HG02870 (cell line): ENCODE results near the gene HES1.
"Not testable (repeated sequence)": the region's sequence is repeated elsewhere in the genome, so short reads cannot be mapped to it uniquely, and the experiment has no call there.

ENCODE experiments used
- ATAC-seq: cut with Tn5 transposase; IDR thresholded peaks from one replicate; pipeline ENCODE4 v1.9.1; 2021; ENCODE audit warnings: mild to moderate bottlenecking, moderate library complexity; ENCODE audit not compliant: unreplicated experiment

HES1 gene

GRCh38 chr3:194139814-194140391 lies 4.0 kb downstream of the HES1 start:
- no peak for ATAC-seq

GRCh38 chr3:194140520-194141414 lies 4.8 kb downstream of the HES1 start:
- no peak for ATAC-seq

- ATAC-seq = peak; percentile 41
These were observed 5.6 kb downstream of the HES1 start for GRCh38 chr3:194141415-194142155.

GRCh38 chr3:194142156-194142910 lies 6.4 kb downstream of the HES1 start:
- no peak for ATAC-seq

- ATAC-seq = no peak
These were observed 9.8 kb downstream of the HES1 start for GRCh38 chr3:194145702-194146101.

GRCh38 chr3:194147679-194148078 lies 11.7 kb downstream of the HES1 start:
- ATAC-seq = no peak

GRCh38 chr3:194148383-194148782 lies 12.4 kb downstream of the HES1 start:
- no peak for ATAC-seq

- ATAC-seq = no peak
These were observed 14.4 kb downstream of the HES1 start for GRCh38 chr3:194150252-194150934.

- ATAC-seq = not testable (repeated sequence)
These were observed 15.0 kb downstream of the HES1 start for GRCh38 chr3:194150935-194151302.

GRCh38 chr3:194154346-194154745 lies 18.4 kb downstream of the HES1 start:
- no peak for ATAC-seq

- no peak for ATAC-seq
These were observed 20.1 kb downstream of the HES1 start for GRCh38 chr3:194156095-194156494.

- ATAC-seq = no peak
These were observed 23.0 kb downstream of the HES1 start for GRCh38 chr3:194158942-194159439.

GRCh38 chr3:194160158-194160557 lies 24.2 kb downstream of the HES1 start:
- ATAC-seq = no peak

- no peak for ATAC-seq
These were observed 25.4 kb downstream of the HES1 start for GRCh38 chr3:194161131-194162045.

- ATAC-seq = no peak
These were observed 26.2 kb downstream of the HES1 start for GRCh38 chr3:194162070-194162678.

GRCh38 chr3:194162817-194163584 lies 27.1 kb downstream of the HES1 start:
- ATAC-seq = no peak

- ATAC-seq = no peak
These were observed 27.7 kb downstream of the HES1 start for GRCh38 chr3:194163697-194164096.

GRCh38 chr3:194164861-194165260 lies 28.9 kb downstream of the HES1 start:
- ATAC-seq = no peak
